Measurements from ENCODE around the gene CEP55. TPM values are rescaled to one million over a fixed set of nuclear protein-coding genes. Genes with fewer than 3 reads are reported as not detected.
A peak's percentile ranks its signal among the peaks of the same experiment; 100 is the strongest.

Gene CEP55
- total and polyA plus RNA-seq, 9 of the 15 experiments (the other 6 are each of a cell fraction or from before 2014, with no cell fraction given), result 4.4 to 32.5 (median 18.1) TPM

DNA sequence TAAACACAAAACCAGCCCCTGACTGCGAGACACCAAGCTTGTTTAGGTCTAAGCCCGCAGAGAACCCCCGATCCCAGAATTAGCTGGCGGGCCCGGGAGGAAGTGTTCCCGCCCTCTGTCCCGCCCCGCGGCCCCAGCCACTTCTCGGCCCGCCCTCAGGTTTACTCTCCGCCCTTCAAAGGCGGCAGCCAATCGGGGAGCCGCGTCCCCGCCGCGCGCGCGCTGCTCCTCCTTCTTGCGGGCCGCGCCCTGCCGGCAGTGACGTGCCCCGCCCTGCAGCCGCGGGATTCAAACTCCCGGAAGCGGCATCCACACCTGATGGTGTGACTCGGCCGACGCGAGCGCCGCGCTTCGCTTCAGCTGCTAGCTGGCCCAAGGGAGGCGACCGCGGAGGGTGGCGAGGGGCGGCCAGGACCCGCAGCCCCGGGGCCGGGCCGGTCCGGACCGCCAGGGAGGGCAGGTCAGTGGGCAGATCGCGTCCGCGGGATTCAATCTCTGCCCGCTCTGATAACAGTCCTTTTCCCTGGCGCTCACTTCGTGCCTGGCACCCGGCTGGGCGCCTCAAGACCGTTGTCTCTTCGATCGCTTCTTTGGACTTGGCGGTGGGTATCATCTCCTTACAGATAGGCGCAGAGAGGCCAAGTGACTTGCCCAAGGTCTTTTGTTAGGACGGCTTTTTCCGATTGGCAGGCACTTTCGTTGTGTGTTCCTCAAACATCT lies at the start of gene CEP55 (continued):
- TF ChIP-seq, protein P1, sequence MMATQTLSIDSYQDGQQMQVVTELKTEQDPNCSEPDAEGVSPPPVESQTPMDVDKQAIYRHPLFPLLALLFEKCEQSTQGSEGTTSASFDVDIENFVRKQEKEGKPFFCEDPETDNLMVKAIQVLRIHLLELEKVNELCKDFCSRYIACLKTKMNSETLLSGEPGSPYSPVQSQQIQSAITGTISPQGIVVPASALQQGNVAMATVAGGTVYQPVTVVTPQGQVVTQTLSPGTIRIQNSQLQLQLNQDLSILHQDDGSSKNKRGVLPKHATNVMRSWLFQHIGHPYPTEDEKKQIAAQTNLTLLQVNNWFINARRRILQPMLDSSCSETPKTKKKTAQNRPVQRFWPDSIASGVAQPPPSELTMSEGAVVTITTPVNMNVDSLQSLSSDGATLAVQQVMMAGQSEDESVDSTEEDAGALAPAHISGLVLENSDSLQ (IDR thresholded peaks at IDR 0.05), result peak; percentile 44; the same call in 1 of the 2 replicates
- peak; percentile 34 for TF ChIP-seq FIP1L1 (IDR thresholded peaks at IDR 0.05; ENCODE audit: low read depth, low read length, poor library complexity, severe bottlenecking)
- no peak for TF ChIP-seq KAT8 (IDR thresholded peaks at IDR 0.05; ENCODE audit: low read depth)
- peak; percentile 51 to 84; a peak in 3 of 4 replicates for TF ChIP-seq MNT (conservative IDR thresholded peaks at IDR 0.05)
- no peak for TF ChIP-seq TSC22D4 (tag; IDR thresholded peaks at IDR 0.05)
- 0 out of 2 replicates have a peak, but pooled peaks have one; percentile 34 for TF ChIP-seq HCFC1 (IDR thresholded peaks at IDR 0.05; ENCODE audit: low read depth, low read length)
- TF ChIP-seq ELF2 (CRISPR knock-in tag; IDR thresholded peaks at IDR 0.05), result peak; percentile 93
- TF ChIP-seq TAF15 (IDR thresholded peaks at IDR 0.05; ENCODE audit: low read depth, low read length), result no peak
- TF ChIP-seq ZFX (CRISPR knock-in tag; IDR thresholded peaks at IDR 0.05), result peak; percentile 51
- TF ChIP-seq DIDO1 (tag; IDR thresholded peaks at IDR 0.05; ENCODE audit: low read depth), result no peak
- peak; percentile 66 for TF ChIP-seq MYBL2 (IDR thresholded peaks at IDR 0.05; ENCODE audit: low read depth)
- TF ChIP-seq MYBL2 (CRISPR knock-in tag; IDR thresholded peaks at IDR 0.05; ENCODE audit: borderline replicate concordance), result no peak
- TF ChIP-seq PTRF (tag; IDR thresholded peaks at IDR 0.05), result no peak
- TF ChIP-seq CEBPB (tag; IDR thresholded peaks at IDR 0.05), result no peak
- 0 out of 4 replicates have a peak, but pooled peaks of 1 of the 2 experiments have one; percentile 25 for TF ChIP-seq RCOR1 (IDR thresholded peaks at IDR 0.05; ENCODE audit: borderline replicate concordance in 1 of 2, low read depth in 2 of 2, low read length in 2 of 2)
- TF ChIP-seq RAD21 (CRISPR knock-in tag; conservative IDR thresholded peaks at IDR 0.05 in 1 of 2, IDR thresholded peaks at IDR 0.05 in 1 of 2), result no peak
- TF ChIP-seq DPF2 (IDR thresholded peaks at IDR 0.05), result no peak
- no peak for TF ChIP-seq ZNF282 (CRISPR knock-in tag; IDR thresholded peaks at IDR 0.05)
- no peak for TF ChIP-seq ESRRA (IDR thresholded peaks at IDR 0.05; ENCODE audit: borderline replicate concordance, low read depth)
- no peak for TF ChIP-seq PYGO2 (tag; IDR thresholded peaks at IDR 0.05)
- TF ChIP-seq, protein P2, sequence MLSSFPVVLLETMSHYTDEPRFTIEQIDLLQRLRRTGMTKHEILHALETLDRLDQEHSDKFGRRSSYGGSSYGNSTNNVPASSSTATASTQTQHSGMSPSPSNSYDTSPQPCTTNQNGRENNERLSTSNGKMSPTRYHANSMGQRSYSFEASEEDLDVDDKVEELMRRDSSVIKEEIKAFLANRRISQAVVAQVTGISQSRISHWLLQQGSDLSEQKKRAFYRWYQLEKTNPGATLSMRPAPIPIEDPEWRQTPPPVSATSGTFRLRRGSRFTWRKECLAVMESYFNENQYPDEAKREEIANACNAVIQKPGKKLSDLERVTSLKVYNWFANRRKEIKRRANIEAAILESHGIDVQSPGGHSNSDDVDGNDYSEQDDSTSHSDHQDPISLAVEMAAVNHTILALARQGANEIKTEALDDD (IDR thresholded peaks at IDR 0.05), result no peak
- TF ChIP-seq, protein P3, sequence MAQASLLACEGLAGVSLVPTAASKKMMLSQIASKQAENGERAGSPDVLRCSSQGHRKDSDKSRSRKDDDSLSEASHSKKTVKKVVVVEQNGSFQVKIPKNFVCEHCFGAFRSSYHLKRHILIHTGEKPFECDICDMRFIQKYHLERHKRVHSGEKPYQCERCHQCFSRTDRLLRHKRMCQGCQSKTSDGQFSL (CRISPR knock-in tag; IDR thresholded peaks at IDR 0.05), result no peak
- TF ChIP-seq, protein P3 (tag; IDR thresholded peaks at IDR 0.05), result no peak
- TF ChIP-seq ZNF431 (CRISPR knock-in tag; IDR thresholded peaks at IDR 0.05), result 0 out of 2 replicates have a peak, but pooled peaks have one; percentile 31
- TF ChIP-seq TBP (optimal IDR thresholded peaks at IDR 0.05; ENCODE audit: low read depth, low read length), result peak; percentile 51

Measured in K562 (cell line).